ENCODE data around the gene CDC16. TPM values are rescaled to one million over a fixed set of nuclear protein-coding genes. Genes with fewer than 3 reads are reported as not detected.

Gene CDC16
- total RNA-seq, 1 donor from 2014 or later: 109 TPM

DNA sequence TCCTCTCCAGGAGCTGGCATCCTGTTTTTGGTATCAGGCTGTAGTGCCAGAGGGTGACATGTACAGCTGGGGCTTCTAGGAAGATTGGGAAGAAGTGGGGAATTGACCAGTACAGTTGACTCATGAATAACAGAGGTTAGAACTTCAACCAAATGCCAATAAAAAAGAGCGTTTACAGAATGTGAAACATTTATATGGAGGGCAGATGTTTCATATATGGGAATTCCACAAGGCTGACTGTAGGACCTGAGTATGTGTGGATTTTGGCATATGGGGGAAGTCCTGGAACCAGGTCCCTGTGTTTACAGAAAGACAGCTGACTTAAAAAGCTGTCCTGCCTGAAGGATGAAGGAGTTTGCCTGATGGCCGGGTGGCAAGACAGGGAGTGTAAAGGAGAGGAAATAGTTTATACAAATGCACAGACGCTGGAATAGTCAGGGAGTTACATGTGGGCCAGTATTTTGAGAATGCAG lies 84.8 kb downstream of the CDC16 start:
- no peak for DNase-seq (ENCODE audit: low spot score in 2 of 2, unreplicated experiment in 2 of 2)
- H3K27me3 Mint-ChIP-seq (ENCODE audit: low read depth): no peaks in the 10 kb centered on the region
- TF ChIP-seq, protein P1, sequence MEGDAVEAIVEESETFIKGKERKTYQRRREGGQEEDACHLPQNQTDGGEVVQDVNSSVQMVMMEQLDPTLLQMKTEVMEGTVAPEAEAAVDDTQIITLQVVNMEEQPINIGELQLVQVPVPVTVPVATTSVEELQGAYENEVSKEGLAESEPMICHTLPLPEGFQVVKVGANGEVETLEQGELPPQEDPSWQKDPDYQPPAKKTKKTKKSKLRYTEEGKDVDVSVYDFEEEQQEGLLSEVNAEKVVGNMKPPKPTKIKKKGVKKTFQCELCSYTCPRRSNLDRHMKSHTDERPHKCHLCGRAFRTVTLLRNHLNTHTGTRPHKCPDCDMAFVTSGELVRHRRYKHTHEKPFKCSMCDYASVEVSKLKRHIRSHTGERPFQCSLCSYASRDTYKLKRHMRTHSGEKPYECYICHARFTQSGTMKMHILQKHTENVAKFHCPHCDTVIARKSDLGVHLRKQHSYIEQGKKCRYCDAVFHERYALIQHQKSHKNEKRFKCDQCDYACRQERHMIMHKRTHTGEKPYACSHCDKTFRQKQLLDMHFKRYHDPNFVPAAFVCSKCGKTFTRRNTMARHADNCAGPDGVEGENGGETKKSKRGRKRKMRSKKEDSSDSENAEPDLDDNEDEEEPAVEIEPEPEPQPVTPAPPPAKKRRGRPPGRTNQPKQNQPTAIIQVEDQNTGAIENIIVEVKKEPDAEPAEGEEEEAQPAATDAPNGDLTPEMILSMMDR (IDR thresholded peaks at IDR 0.05; ENCODE audit: unreplicated experiment): no peak
- H3K9me3 Mint-ChIP-seq: no peaks in the 10 kb centered on the region
- H3K27ac Mint-ChIP-seq: peak overlapping the region; percentile 52
- H3K36me3 Mint-ChIP-seq: peaks cover 40% of the 10 kb centered on the region
- H3K4me3 Mint-ChIP-seq: no peak overlapping the region
- peaks cover 32% of the 10 kb centered on the region for H3K4me1 Mint-ChIP-seq

GRCh38 chr13:114320065-114320464 lies 85.4 kb downstream of the CDC16 start:
- no peak for DNase-seq (ENCODE audit: low spot score in 2 of 2, unreplicated experiment in 2 of 2)
- Mint-ChIP-seq H3K4me1 (peaks cover 28% of the 10 kb centered on the region), H3K4me3 (no peak overlapping the region), H3K27ac (peak overlapping the region; percentile 13), H3K9me3 (no peaks in the 10 kb centered on the region), H3K27me3 (ENCODE audit: low read depth) (no peaks in the 10 kb centered on the region), H3K36me3 (peaks cover 45% of the 10 kb centered on the region)
- TF ChIP-seq, protein P1 (IDR thresholded peaks at IDR 0.05; ENCODE audit: unreplicated experiment): no peak

DNA sequence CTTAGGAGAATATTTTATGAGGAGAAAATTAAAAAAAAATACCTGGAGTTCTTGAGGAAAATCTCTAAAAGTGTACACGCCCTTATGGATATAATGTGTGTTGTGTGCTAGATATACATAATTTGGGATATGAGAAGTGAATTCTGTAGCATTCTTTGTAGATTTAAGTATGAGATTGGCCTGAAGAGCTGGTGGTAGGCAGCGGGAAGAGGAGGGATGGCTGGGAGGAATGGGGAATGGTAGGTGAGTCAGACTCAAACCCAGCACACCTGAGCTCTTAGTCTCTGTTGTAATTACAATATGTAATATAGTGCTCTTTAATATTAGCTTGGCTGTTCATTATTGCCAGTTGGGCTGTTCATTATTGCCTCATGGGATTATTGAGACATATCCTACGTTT lies 86.6 kb downstream of the CDC16 start:
- Mint-ChIP-seq H3K36me3 (peaks cover 53% of the 10 kb centered on the region), H3K27ac (no peak overlapping the region), H3K4me3 (no peak overlapping the region), H3K27me3 (ENCODE audit: low read depth) (no peaks in the 10 kb centered on the region), H3K9me3 (no peaks in the 10 kb centered on the region), H3K4me1 (peaks cover 26% of the 10 kb centered on the region)
- TF ChIP-seq, protein P1 (IDR thresholded peaks at IDR 0.05; ENCODE audit: unreplicated experiment): no peak
- DNase-seq (ENCODE audit: low spot score in 2 of 2, unreplicated experiment in 2 of 2): no peak

Small RNAs within 50 kb of the gene (microRNA-seq; reads per million reads assigned to microRNA genes)
- gene MIR4502 (not detected), gene MIR548AR (not detected)

Other genes with a start within 250 kb of the CDC16 start
- gene RASA3, start 102.3 kb upstream of the CDC16 start, total RNA-seq: 13.5 to 14.6 TPM (median 13.7 TPM) in 3 replicates
- not detected in 3 replicates for gene CFAP97D2, start 55.6 kb upstream of the CDC16 start, total RNA-seq
- gene UPF3A, start 46.7 kb downstream of the CDC16 start, total RNA-seq: 112 to 123 TPM (median 117 TPM) in 3 replicates
- 27.9 to 29.3 TPM (median 28.3 TPM) in 3 replicates for gene CHAMP1, start 79.6 kb downstream of the CDC16 start, total RNA-seq